ENCODE measurements around the gene HMGCS2. TPM values are rescaled to one million over a fixed set of nuclear protein-coding genes. Genes with fewer than 3 reads are reported as not detected.

Gene HMGCS2
- polyA plus RNA-seq, 1 of the 3 experiments (the other 2 are of a cell fraction): not detected

- DNase-seq: no peak
- Histone ChIP-seq H3K27ac (ENCODE audit: low read depth in 2 of 2, low read length in 1 of 2) (no peak overlapping the region), H3K4me2 (no peak overlapping the region), H3K9me3 (no peaks in the 10 kb centered on the region), H3K4me3 (ENCODE audit: low read depth in 2 of 2, low read length in 1 of 2) (no peak overlapping the region), H3K27me3 (ENCODE audit: insufficient read depth) (no peaks in the 10 kb centered on the region), H3K79me2 (ENCODE audit: insufficient read depth) (peaks cover 26% of the 10 kb centered on the region), H2AFZ (ENCODE audit: low read depth) (no peak overlapping the region), H3K9me2 (no peaks in the 10 kb centered on the region), H3F3A (replicated peaks; ENCODE audit: insufficient read depth) (no peaks in the 10 kb centered on the region), H4K20me1 (ENCODE audit: insufficient read depth) (peaks cover 16% of the 10 kb centered on the region; the same call in 1 of the 2 replicates), H3K36me3 (replicated peaks in 1 of 2; ENCODE audit: control insufficient read depth in 1 of 2, insufficient read depth in 2 of 2, low read length in 1 of 2) (peaks cover 5 to 26% of the 10 kb centered on the region in 2 experiments), H3K4me1 (ENCODE audit: control insufficient read depth in 1 of 2, insufficient read depth in 2 of 2, low read depth in 1 of 2, low read length in 1 of 2) (peaks cover 11 to 13% of the 10 kb centered on the region in 2 experiments; a peak in 1 of 4 replicates), H3K9ac (no peak overlapping the region)
- 90% methylated on average over 3 of the region's 3 CpGs for WGBS (ENCODE audit: low lambda C conversion rate)
- CTCF ChIA-PET: interaction anchor here (0.8 to 1.3 kb wide), 2 partner anchors 10 to 61 kb away, joined by 3 read pairs; no protein-coding TSS in a partner anchor
- POLR2A ChIA-PET: no interaction called here
- no peak for TF ChIP-seq TCF12 (IDR thresholded peaks at IDR 0.05)
- no peak for TF ChIP-seq FOXJ3 (CRISPR knock-in tag; IDR thresholded peaks at IDR 0.05)
- no peak for TF ChIP-seq USF1 (IDR thresholded peaks at IDR 0.05; ENCODE audit: borderline replicate concordance, low read depth)
- TF ChIP-seq NRF1 (IDR thresholded peaks at IDR 0.05; ENCODE audit: low read depth, low read length): no peak
- no peak for TF ChIP-seq EP300 (IDR thresholded peaks at IDR 0.05; ENCODE audit: borderline replicate concordance in 1 of 2, low read depth in 1 of 2, low read length in 1 of 2)
- no peak for TF ChIP-seq FOXM1 (IDR thresholded peaks at IDR 0.05; ENCODE audit: low read depth)
- no peak for TF ChIP-seq GABPA (IDR thresholded peaks at IDR 0.05; ENCODE audit: low read depth)
- TF ChIP-seq MEF2A (IDR thresholded peaks at IDR 0.05; ENCODE audit: borderline replicate concordance, low read depth): no peak
- no peak for TF ChIP-seq EZH2phosphoT487 (IDR thresholded peaks at IDR 0.05; ENCODE audit: borderline replicate concordance, low read depth)
- no peak for TF ChIP-seq RAD21 (IDR thresholded peaks at IDR 0.05; ENCODE audit: low read length)
- no peak for TF ChIP-seq RXRA (IDR thresholded peaks at IDR 0.05; ENCODE audit: borderline replicate concordance, low read depth)
- no peak for TF ChIP-seq REST (IDR thresholded peaks at IDR 0.05; ENCODE audit: low read depth, low read length)
- no peak for TF ChIP-seq FOSL2 (IDR thresholded peaks at IDR 0.05; ENCODE audit: borderline replicate concordance, low read depth)
- TF ChIP-seq CTCF (IDR thresholded peaks at IDR 0.05): no peak
- TF ChIP-seq SIN3A (IDR thresholded peaks at IDR 0.05; ENCODE audit: borderline replicate concordance, low read depth, low read length): no peak
- TF ChIP-seq PBX3 (IDR thresholded peaks at IDR 0.05): no peak
Observed at GRCh38 chr1:119718972-119719371, 49.7 kb downstream of the HMGCS2 start.

Measured in SK-N-SH (cell line).